Measurements from ENCODE around the gene ARMC9. TPM values are rescaled to one million over a fixed set of nuclear protein-coding genes. Genes with fewer than 3 reads are reported as not detected.

ARMC9 gene
- total RNA-seq, 1 experiment from 2014 or later: 16.4 TPM

GRCh38 chr2:231392431-231393148, 194.2 kb downstream of the ARMC9 start:
- Histone ChIP-seq H3K4me1 (ENCODE audit: control insufficient read depth in 1 of 2, insufficient read depth in 2 of 2, low read length in 2 of 2) (peaks cover 10 to 32% of the 10 kb centered on the region in 2 experiments), H3K27me3 (ENCODE audit: insufficient read depth, low read length) (no peaks in the 10 kb centered on the region), H4K20me1 (ENCODE audit: insufficient read depth) (no peaks in the 10 kb centered on the region), H3K9ac (ENCODE audit: low read length) (no peak overlapping the region), H3K4me3 (replicated peaks in 1 of 2; ENCODE audit: low read depth in 1 of 2, low read length in 2 of 2) (no peak overlapping the region), H2AFZ (ENCODE audit: low read depth, low read length, poor library complexity, severe bottlenecking) (no peak overlapping the region), H3K9me2 (ENCODE audit: insufficient read depth) (no peaks in the 10 kb centered on the region), H3K36me3 (ENCODE audit: control insufficient read depth in 1 of 2, insufficient read depth in 2 of 2, low read length in 2 of 2) (no peaks in the 10 kb centered on the region), H3K4me2 (ENCODE audit: low read length) (no peak overlapping the region), H3K9me3 (ENCODE audit: control insufficient read depth in 1 of 2, insufficient read depth in 1 of 2, low read depth in 1 of 2, low read length in 2 of 2) (no peaks in the 10 kb centered on the region), H3K79me2 (ENCODE audit: insufficient read depth, low read length) (no peaks in the 10 kb centered on the region), H3K27ac (ENCODE audit: low read depth, low read length) (no peak overlapping the region)
- no peak for ATAC-seq
- intact Hi-C loops (cut with micrococcal nuclease): no loop called here
- ChIA-PET RAD21 (ENCODE audit: low non-redundant PET in 1 of 2, low total read pairs in 2 of 2, uncharacterized antibody in 2 of 2, unreplicated experiment in 2 of 2) (no interaction called here), CTCF (no interaction called here), POLR2A (no interaction called here)
- DNase-seq (ENCODE audit: low read depth, low spot score): no peak
- no TSS peak for BruUV-seq (replicated peaks)
- TF ChIP-seq ZFX (IDR thresholded peaks at IDR 0.05) (no peak), RAD21 (IDR thresholded peaks at IDR 0.05; ENCODE audit: low read depth) (no peak), REST (IDR thresholded peaks at IDR 0.05; ENCODE audit: low read depth) (no peak), CTCF (IDR thresholded peaks at IDR 0.05 in 2 of 3, conservative IDR thresholded peaks at IDR 0.05 in 1 of 3; ENCODE audit: borderline replicate concordance in 1 of 3, insufficient read depth in 1 of 3, low read depth in 2 of 3, low read length in 2 of 3) (no peak), POLR2A (IDR thresholded peaks at IDR 0.05; ENCODE audit: borderline replicate concordance, extremely low read depth, insufficient read depth, insufficient read length) (no peak), SRF (IDR thresholded peaks at IDR 0.05; ENCODE audit: low read depth) (no peak), MAX (IDR thresholded peaks at IDR 0.05) (no peak), ZNF274 (IDR thresholded peaks at IDR 0.05; ENCODE audit: low read depth, low read length) (no peak), ATF3 (IDR thresholded peaks at IDR 0.05) (no peak), EZH2phosphoT487 (IDR thresholded peaks at IDR 0.05; ENCODE audit: borderline replicate concordance) (no peak), TCF7L2 (IDR thresholded peaks at IDR 0.05; ENCODE audit: borderline replicate concordance, extremely low read depth, insufficient read depth, insufficient read length) (no peak), CBX3 (IDR thresholded peaks at IDR 0.05; ENCODE audit: low read depth) (no peak), YY1 (IDR thresholded peaks at IDR 0.05; ENCODE audit: extremely low read depth, insufficient replicate concordance, low read depth, low read length) (no peak), EGR1 (IDR thresholded peaks at IDR 0.05; ENCODE audit: low read depth) (no peak)
